A549 (cell line): ENCODE data around the gene OPN1SW. TPM values are rescaled to one million over a fixed set of nuclear protein-coding genes. Genes with fewer than 3 reads are reported as not detected.

Source experiments
- ATAC-seq, 2 experiments: fragments of 200-7000 bp in 1 of 2; fragments of >200 bp in 1 of 2; cut with Nextera tagmentation in 1 of 2; cut with Tn5 transposase in 1 of 2; 3 replicates each; pipeline versions ENCODE4 v1.8.0 to v1.9.1; 2018 to 2020; ENCODE audit warnings: mild to moderate bottlenecking in 1 of 2, moderate library complexity in 1 of 2
- CTCF ChIA-PET: fragments of 300-600 bp; sonication (Branson Sonifier 250); formaldehyde crosslinking; extraction: SDS; loops from one replicate; lab custom pipeline; 2021; ENCODE audit warnings: antibody characterized with exemption, inconsistent platforms; lab: Yijun Ruan, JAX
- POLR2A ChIA-PET: fragments of 350-600 bp; formaldehyde crosslinking; extraction: SDS; loops from one replicate; lab custom pipeline; 2021; ENCODE audit warnings: antibody characterized with exemption, inconsistent platforms; lab: Yijun Ruan, JAX
- DNase-seq, 2 experiments: peaks; one replicate each; pipeline versions ENCODE4 v3.0.0 to v3.0.0-alpha.2; 2011 to 2016; ENCODE audit warnings: low read depth in 1 of 2, low spot score in 1 of 2
- FAIRE-seq: peaks from 2 replicates; lab custom pipeline; 2011; peaks lifted over from hg19 to GRCh38; lab: Jason Lieb, UNC
- H3K27ac ChIP-seq, 2 experiments: fragments of >200 bp; sonication (Bioruptor Twin); formaldehyde crosslinking; 3 replicates each; pipeline ENCODE4 v1.5.1; 2016 to 2017
- H3K4me1 ChIP-seq: fragments of >200 bp; sonication (Bioruptor Twin); formaldehyde crosslinking; 3 replicates; pipeline ENCODE4 v1.6.1; 2016
- H3K4me2 ChIP-seq: fragments of >200 bp; sonication (Bioruptor Twin); formaldehyde crosslinking; 3 replicates; pipeline ENCODE4 v1.6.1; 2016
- H3K4me3 ChIP-seq: fragments of >200 bp; sonication (Bioruptor Twin); formaldehyde crosslinking; 3 replicates; pipeline ENCODE4 v1.5.1; 2016
- H3K9me3 ChIP-seq: fragments of >200 bp; sonication (Bioruptor Twin); formaldehyde crosslinking; 3 replicates; pipeline ENCODE4 v1.6.1; 2016
- BHLHE40 ChIP-seq: IDR thresholded peaks from 2 replicates; pipeline ENCODE4 v1.6.1; 2012; ENCODE audit warnings: low read depth, low read length, inconsistent platforms
- CBX2 ChIP-seq: fragments of 200-600 bp; sonication (generic); IDR thresholded peaks from 2 replicates; pipeline ENCODE4 v1.6.1; 2016; ENCODE audit warnings: low read depth, mild to moderate bottlenecking, borderline replicate concordance
- CEBPB ChIP-seq, 2 experiments: fragments of >200 bp in 1 of 2; sonication (Bioruptor Twin) in 1 of 2; formaldehyde crosslinking in 1 of 2; IDR thresholded peaks; 2 replicates each; pipeline ENCODE4 v1.6.1; 2012 to 2016
- CHD4 ChIP-seq: fragments of 200-600 bp; sonication (generic); IDR thresholded peaks from 2 replicates; pipeline ENCODE4 v1.6.1; 2016; ENCODE audit warnings: antibody characterized with exemption, mild to moderate bottlenecking, borderline replicate concordance
- FOSB ChIP-seq: fragments of 250-450 bp; sonication (Bioruptor Pico); IDR thresholded peaks from 2 replicates; pipeline ENCODE4 v1.5.0; 2020; ENCODE audit warnings: mild to moderate bottlenecking, moderate library complexity
- FOXS1 ChIP-seq: fragments of 250-450 bp; sonication (Bioruptor Pico); IDR thresholded peaks from 2 replicates; pipeline ENCODE4 v1.5.0; 2020; ENCODE audit warnings: mild to moderate bottlenecking, moderate library complexity
- HEYL ChIP-seq: fragments of 250-450 bp; sonication (Bioruptor Pico); IDR thresholded peaks from 2 replicates; pipeline ENCODE4 v1.8.0; 2021; ENCODE audit warnings: mild to moderate bottlenecking, moderate library complexity
- HOXA7 ChIP-seq: fragments of 250-450 bp; sonication (Bioruptor Pico); IDR thresholded peaks from 2 replicates; pipeline ENCODE4 v1.5.0; 2020; ENCODE audit warnings: mild to moderate bottlenecking, moderate library complexity
- HOXB13 ChIP-seq: fragments of 250-450 bp; sonication (Bioruptor Pico); IDR thresholded peaks from 2 replicates; pipeline ENCODE4 v1.5.0; 2020; ENCODE audit warnings: low read depth, mild to moderate bottlenecking, moderate library complexity
- JUNB ChIP-seq: fragments of >200 bp; sonication (Bioruptor Twin); formaldehyde crosslinking; IDR thresholded peaks from 2 replicates; pipeline ENCODE4 v1.6.1; 2016
- KDM1A ChIP-seq: fragments of 200-600 bp; sonication (generic); IDR thresholded peaks from 2 replicates; pipeline ENCODE4 v1.6.1; 2016; ENCODE audit warnings: low read depth, mild to moderate bottlenecking
- MAZ ChIP-seq: fragments of 150-350 bp; IDR thresholded peaks from 2 replicates; pipeline ENCODE4 v1.6.1; 2014; ENCODE audit warnings: antibody characterized with exemption, low read depth, low read length, borderline replicate concordance
- NFE2L2 ChIP-seq: fragments of 150-350 bp; conservative IDR thresholded peaks from 2 replicates; pipeline ENCODE4 v1.6.1; 2014; ENCODE audit warnings: low read length
- PHF8 ChIP-seq: fragments of 200-600 bp; sonication (generic); IDR thresholded peaks from 2 replicates; pipeline ENCODE4 v1.6.1; 2016; ENCODE audit warnings: low read depth, mild to moderate bottlenecking, antibody characterized with exemption, moderate library complexity, borderline replicate concordance
- POLR2A ChIP-seq: IDR thresholded peaks from 2 replicates; pipeline ENCODE4 v1.6.1; 2012; ENCODE audit warnings: mild to moderate bottlenecking, low read length
- POLR2AphosphoS2 ChIP-seq: conservative IDR thresholded peaks from 2 replicates; pipeline ENCODE4 v1.6.1; 2012; ENCODE audit warnings: low read length, improper control_type of control experiment, inconsistent platforms
- RAD21 ChIP-seq, 2 experiments: fragments of >200 bp in 1 of 2; sonication (Bioruptor Twin) in 1 of 2; formaldehyde crosslinking in 1 of 2; IDR thresholded peaks in 1 of 2; conservative IDR thresholded peaks in 1 of 2; 2 replicates in 1 of 2; 3 replicates in 1 of 2; pipeline ENCODE4 v1.6.1; 2012 to 2018; ENCODE audit warnings: inconsistent platforms in 1 of 2
- SMC3 ChIP-seq: fragments of >200 bp; sonication (Bioruptor Twin); formaldehyde crosslinking; IDR thresholded peaks from 3 replicates; pipeline ENCODE4 v1.6.1; 2018; ENCODE audit warnings: inconsistent platforms
- SREBF2 ChIP-seq: fragments of 450-650 bp; IDR thresholded peaks from 2 replicates; pipeline ENCODE4 v1.6.1; 2014; ENCODE audit warnings: mild to moderate bottlenecking, moderate library complexity
- ZFP36 ChIP-seq: fragments of 450-650 bp; IDR thresholded peaks from 2 replicates; pipeline ENCODE4 v1.6.1; 2014; ENCODE audit warnings: borderline replicate concordance; ENCODE audit not compliant: partially characterized antibody
- ZNF302 ChIP-seq: fragments of 250-450 bp; sonication (Bioruptor Pico); IDR thresholded peaks from 2 replicates; pipeline ENCODE4 v1.9.0; 2021; ENCODE audit warnings: inconsistent platforms, mild to moderate bottlenecking, moderate library complexity
- WGBS: methylation state at CpG from one replicate; pipeline ENCODE4 v1.1.6; 2017; ENCODE audit errors: missing lambda C conversion rate; 5-methylcytosine and 5-hydroxymethylcytosine counted together
- polyA plus RNA-seq, 4 experiments: library from polyadenylated mRNA; depleted of rRNA in 3 of 4; stranded (reverse); fragments of >200 nt; fragmentation: RNase III in 1 of 4; extraction: RNeasy Plus Mini Kit Qiagen cat#74134 plus additional on column Dnase treatment in 1 of 4; gene quantifications; 2 replicates in 3 of 4; 3 replicates in 1 of 4; pipeline ENCODE4 v1.2.3, GENCODE V29; 2011 to 2017
- TF ChIP-seq, protein P1 (sequence below): fragments of 150-350 bp; IDR thresholded peaks from 2 replicates; pipeline ENCODE4 v1.6.1; 2014; ENCODE audit warnings: low read depth, mild to moderate bottlenecking, low read length
- TF ChIP-seq, protein P2 (sequence below): fragments of >200 bp; sonication (Bioruptor Twin); formaldehyde crosslinking; IDR thresholded peaks from 3 replicates; pipeline ENCODE4 v1.5.1; 2016
- TF ChIP-seq, protein P3 (sequence below): IDR thresholded peaks from 2 replicates; pipeline ENCODE4 v1.6.1; 2012; ENCODE audit warnings: low read depth, borderline replicate concordance
- TF ChIP-seq, protein P4 (sequence below): fragments of 250-450 bp; sonication (Bioruptor Pico); IDR thresholded peaks from 2 replicates; pipeline ENCODE4 v1.5.0; 2020; ENCODE audit warnings: low read depth, mild to moderate bottlenecking, moderate library complexity
- TF ChIP-seq, protein P5 (sequence below): IDR thresholded peaks from 2 replicates; pipeline ENCODE4 v1.6.1; 2012

OPN1SW gene
- polyA plus RNA-seq, 2 of the 4 experiments (the other 2 are of a cell fraction) = not detected

DNA sequence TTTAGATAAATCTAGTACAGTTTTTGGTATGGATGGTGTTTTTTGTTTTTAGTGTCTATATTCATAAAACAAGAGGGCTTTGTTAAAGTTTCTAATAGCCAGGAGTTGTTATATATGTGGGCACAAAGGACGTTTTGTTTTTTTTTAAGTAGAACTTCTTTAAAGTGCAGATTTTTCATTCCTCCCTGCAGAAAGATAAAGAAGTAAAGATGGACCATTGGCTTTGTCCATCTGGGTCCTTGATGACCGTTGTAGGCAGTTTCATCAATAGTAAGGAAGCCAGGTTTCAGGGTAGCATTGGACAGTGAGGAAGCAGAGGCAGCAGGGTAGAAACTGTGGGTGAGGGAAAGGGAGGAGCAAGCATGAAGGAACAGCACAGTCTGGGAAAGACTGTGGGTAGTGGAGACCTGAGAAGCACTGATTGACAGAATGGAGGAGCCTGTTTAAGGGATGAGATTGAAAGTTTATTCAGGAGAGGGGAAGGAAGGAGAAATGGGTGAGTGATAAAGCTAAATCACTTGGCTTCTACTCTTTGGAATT, 31.2 kb downstream of the OPN1SW start (continued):
- TF ChIP-seq ZNF302 (no peak), BHLHE40 (no peak), NFE2L2 (no peak), ZFP36 (no peak), HOXA7 (CRISPR knock-in tag) (no peak), PHF8 (no peak), HOXB13 (CRISPR knock-in tag) (no peak), POLR2AphosphoS2 (no peak)
- TF ChIP-seq, all 56 proteins: peak for 0

DNA sequence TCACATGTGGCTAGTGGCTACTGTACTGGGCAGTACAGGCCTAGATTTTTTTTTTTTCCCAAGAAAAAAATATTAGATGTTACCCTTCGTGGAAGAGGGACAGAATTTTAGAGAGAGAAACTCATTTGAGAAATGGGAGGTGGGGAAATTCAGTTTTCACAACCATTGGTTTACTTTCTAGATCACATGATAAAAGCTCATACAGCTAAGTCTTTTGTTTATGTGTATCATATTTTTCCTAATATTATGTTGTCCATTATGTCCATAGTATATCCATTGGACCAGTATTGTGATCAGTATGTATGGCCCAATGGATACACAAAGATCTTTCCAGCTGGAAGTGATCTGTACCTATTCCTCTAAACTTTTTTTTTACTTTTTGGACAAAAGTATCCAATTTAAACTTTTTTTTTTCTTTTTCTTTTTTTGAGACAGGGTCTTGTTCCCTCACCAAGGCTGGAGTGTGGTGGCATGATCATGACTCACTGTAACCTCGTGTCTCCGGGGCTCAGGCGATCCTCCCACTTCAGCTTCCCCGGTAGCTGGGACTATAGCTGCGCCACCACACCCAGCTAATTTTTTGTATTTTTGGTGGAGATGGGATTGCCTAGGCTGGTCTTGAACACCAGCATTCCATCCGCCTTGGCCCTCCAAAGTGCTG, 32.4 kb downstream of the OPN1SW start:
- ChIA-PET CTCF (interaction anchor here (0.9 kb wide), 1 partner anchor 137 kb away, joined by 3 read pairs; no protein-coding TSS in a partner anchor), POLR2A (interaction anchor here (0.7 to 1.8 kb wide), 2 partner anchors 12 to 157 kb away, joined by 3 to 4 read pairs; no protein-coding TSS in a partner anchor)
- ATAC-seq (no peak), FAIRE-seq (no peak), DNase-seq (no peak)
- H3K27ac ChIP-seq = no peak overlapping the region
- peaks cover 45% of the 10 kb centered on the region for H3K4me1 ChIP-seq
- 94% methylated on average over 7 of the region's 7 CpGs for WGBS
- H3K4me3 ChIP-seq = no peak overlapping the region
- H3K9me3 ChIP-seq = no peaks in the 10 kb centered on the region
- no peak overlapping the region; the same call in 2 of the 3 replicates for H3K4me2 ChIP-seq
- TF ChIP-seq, protein P1, sequence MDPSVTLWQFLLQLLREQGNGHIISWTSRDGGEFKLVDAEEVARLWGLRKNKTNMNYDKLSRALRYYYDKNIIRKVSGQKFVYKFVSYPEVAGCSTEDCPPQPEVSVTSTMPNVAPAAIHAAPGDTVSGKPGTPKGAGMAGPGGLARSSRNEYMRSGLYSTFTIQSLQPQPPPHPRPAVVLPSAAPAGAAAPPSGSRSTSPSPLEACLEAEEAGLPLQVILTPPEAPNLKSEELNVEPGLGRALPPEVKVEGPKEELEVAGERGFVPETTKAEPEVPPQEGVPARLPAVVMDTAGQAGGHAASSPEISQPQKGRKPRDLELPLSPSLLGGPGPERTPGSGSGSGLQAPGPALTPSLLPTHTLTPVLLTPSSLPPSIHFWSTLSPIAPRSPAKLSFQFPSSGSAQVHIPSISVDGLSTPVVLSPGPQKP = no peak
- no peak for TF ChIP-seq HEYL (CRISPR knock-in tag)
- TF ChIP-seq POLR2AphosphoS2 = no peak
- TF ChIP-seq, protein P2, sequence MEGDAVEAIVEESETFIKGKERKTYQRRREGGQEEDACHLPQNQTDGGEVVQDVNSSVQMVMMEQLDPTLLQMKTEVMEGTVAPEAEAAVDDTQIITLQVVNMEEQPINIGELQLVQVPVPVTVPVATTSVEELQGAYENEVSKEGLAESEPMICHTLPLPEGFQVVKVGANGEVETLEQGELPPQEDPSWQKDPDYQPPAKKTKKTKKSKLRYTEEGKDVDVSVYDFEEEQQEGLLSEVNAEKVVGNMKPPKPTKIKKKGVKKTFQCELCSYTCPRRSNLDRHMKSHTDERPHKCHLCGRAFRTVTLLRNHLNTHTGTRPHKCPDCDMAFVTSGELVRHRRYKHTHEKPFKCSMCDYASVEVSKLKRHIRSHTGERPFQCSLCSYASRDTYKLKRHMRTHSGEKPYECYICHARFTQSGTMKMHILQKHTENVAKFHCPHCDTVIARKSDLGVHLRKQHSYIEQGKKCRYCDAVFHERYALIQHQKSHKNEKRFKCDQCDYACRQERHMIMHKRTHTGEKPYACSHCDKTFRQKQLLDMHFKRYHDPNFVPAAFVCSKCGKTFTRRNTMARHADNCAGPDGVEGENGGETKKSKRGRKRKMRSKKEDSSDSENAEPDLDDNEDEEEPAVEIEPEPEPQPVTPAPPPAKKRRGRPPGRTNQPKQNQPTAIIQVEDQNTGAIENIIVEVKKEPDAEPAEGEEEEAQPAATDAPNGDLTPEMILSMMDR = no peak

DNA sequence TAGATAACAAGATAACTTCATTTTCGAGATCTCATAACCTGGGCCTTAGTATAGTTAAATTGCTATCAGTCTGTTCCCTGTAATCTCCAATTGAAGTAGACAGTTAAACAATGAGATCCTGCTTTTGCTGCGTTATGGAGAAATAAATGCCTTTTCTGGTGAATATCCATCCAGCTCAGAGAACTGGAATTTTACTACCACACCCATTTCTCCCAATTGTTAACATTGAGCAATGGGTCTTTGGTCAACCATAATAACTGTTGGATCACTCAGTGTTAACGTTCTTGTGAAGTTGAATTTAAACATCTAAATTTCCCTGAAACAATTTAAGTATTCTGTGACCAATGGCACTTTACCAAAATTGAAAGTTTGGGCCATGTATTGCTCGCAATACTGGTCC, 33.4 kb downstream of the OPN1SW start:
- Histone ChIP-seq H3K4me2 (peak overlapping the region; percentile 89), H3K4me3 (no peak overlapping the region), H3K4me1 (peaks cover 48% of the 10 kb centered on the region), H3K9me3 (no peaks in the 10 kb centered on the region), H3K27ac (no peak overlapping the region)
- CTCF ChIA-PET = interaction anchor here (0.8 to 1.3 kb wide), 3 partner anchors 10 to 138 kb away, joined by 3 to 5 read pairs (median 4); no protein-coding TSS in a partner anchor
- POLR2A ChIA-PET = no interaction called here
- TF ChIP-seq KDM1A (no peak), POLR2AphosphoS2 (no peak), CEBPB (IDR thresholded peaks at IDR 0.05) (0 out of 4 replicates have a peak, but pooled peaks have one; percentile 19 to 23), FOXS1 (no peak)
- ATAC-seq (no peak), DNase-seq (no peak), FAIRE-seq (no peak)
- WGBS = 47% methylated on average over 4 of the region's 4 CpGs

DNA sequence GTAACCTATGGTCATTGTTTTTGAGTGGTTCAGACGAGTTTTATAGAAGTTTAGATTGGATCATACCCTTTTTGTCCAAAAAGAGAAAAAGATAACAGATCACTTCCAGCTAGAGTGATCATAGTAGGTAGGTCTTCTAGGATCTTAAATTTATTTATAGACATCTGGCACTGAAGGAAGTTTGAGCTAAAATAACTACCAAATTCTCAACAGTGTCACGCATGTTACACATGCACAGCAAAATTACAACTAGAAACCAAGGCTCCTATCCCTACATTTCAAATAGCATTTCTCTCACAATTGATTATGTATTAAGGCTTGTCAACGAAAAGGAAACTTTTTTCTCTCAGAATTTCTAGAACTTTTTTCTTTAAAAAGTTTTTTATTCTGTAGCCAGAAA, 34.1 kb downstream of the OPN1SW start:
- ATAC-seq = no peak
- no peak for TF ChIP-seq POLR2A
- TF ChIP-seq, protein P3, sequence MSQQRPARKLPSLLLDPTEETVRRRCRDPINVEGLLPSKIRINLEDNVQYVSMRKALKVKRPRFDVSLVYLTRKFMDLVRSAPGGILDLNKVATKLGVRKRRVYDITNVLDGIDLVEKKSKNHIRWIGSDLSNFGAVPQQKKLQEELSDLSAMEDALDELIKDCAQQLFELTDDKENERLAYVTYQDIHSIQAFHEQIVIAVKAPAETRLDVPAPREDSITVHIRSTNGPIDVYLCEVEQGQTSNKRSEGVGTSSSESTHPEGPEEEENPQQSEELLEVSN = no peak
- TF ChIP-seq CBX2 = no peak
- TF ChIP-seq HOXB13 (CRISPR knock-in tag) = no peak
- TF ChIP-seq, protein P4, sequence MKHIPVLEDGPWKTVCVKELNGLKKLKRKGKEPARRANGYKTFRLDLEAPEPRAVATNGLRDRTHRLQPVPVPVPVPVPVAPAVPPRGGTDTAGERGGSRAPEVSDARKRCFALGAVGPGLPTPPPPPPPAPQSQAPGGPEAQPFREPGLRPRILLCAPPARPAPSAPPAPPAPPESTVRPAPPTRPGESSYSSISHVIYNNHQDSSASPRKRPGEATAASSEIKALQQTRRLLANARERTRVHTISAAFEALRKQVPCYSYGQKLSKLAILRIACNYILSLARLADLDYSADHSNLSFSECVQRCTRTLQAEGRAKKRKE = no peak
- TF ChIP-seq RAD21 (conservative IDR thresholded peaks at IDR 0.05 in 1 of 2, IDR thresholded peaks at IDR 0.05 in 1 of 2) = no peak
- TF ChIP-seq, protein P5, sequence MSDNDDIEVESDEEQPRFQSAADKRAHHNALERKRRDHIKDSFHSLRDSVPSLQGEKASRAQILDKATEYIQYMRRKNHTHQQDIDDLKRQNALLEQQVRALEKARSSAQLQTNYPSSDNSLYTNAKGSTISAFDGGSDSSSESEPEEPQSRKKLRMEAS = no peak
- TF ChIP-seq JUNB = no peak
- no peak for TF ChIP-seq CHD4
- TF ChIP-seq KDM1A = no peak
- no peak for TF ChIP-seq ZNF302
- no peak for TF ChIP-seq SREBF2
- TF ChIP-seq SMC3 = no peak
- no peak for TF ChIP-seq MAZ
- no peak for TF ChIP-seq HEYL (CRISPR knock-in tag)
- TF ChIP-seq FOSB (CRISPR knock-in tag) = no peak
- TF ChIP-seq, all 56 proteins: peak for 0
- no peak overlapping the region for H3K4me3 ChIP-seq
- FAIRE-seq (no peak), DNase-seq (no peak)
- peak overlapping the region; percentile 89 for H3K4me2 ChIP-seq
- no peak overlapping the region for H3K27ac ChIP-seq
- ChIA-PET POLR2A (no interaction called here), CTCF (interaction anchor here (0.8 to 1.7 kb wide), 4 partner anchors 9 to 139 kb away, joined by 3 to 5 read pairs (median 4); no protein-coding TSS in a partner anchor)
- H3K9me3 ChIP-seq = no peaks in the 10 kb centered on the region
- peaks cover 46% of the 10 kb centered on the region for H3K4me1 ChIP-seq
- 81% methylated on average over 3 of the region's 3 CpGs for WGBS
